Activated CD4-positive, alpha-beta T cell treated with anti-CD3 and anti-CD28 coated beads, Interleukin-2, amount 10 ng/mL, durations not matched to agents 7 days and 5 days (primary cell): ENCODE data around the gene FGD3. TPM values are rescaled to one million over a fixed set of nuclear protein-coding genes. Genes with fewer than 3 reads are reported as not detected.

Experiments used
- CTCF ChIA-PET: fragments of 350-600 bp; sonication (Branson Sonifier 250); formaldehyde crosslinking; loops from one replicate; lab custom pipeline; 2021; ENCODE audit warnings: antibody characterized with exemption; lab: Charles Lee
- POLR2A ChIA-PET: fragments of 350-600 bp; sonication (Branson Sonifier 250); formaldehyde crosslinking; loops from one replicate; lab custom pipeline; 2021; ENCODE audit warnings: antibody characterized with exemption; lab: Charles Lee
- DNase-seq: peaks from one replicate; pipeline ENCODE4 v3.0.0-alpha.2; 2020
- H3K27ac Mint-ChIP-seq: one replicate; pipeline ENCODE4 v1.8.0; 2021; ENCODE audit warnings: mild to moderate bottlenecking, moderate library complexity, mixed read lengths
- H3K27me3 Mint-ChIP-seq: one replicate; pipeline ENCODE4 v1.8.0; 2021; ENCODE audit warnings: mixed read lengths
- H3K36me3 Mint-ChIP-seq: one replicate; pipeline ENCODE4 v1.8.0; 2021; ENCODE audit warnings: low read depth, mixed read lengths
- H3K4me1 Mint-ChIP-seq: one replicate; pipeline ENCODE4 v1.8.0; 2021; ENCODE audit warnings: mixed read lengths
- H3K4me3 Mint-ChIP-seq: one replicate; pipeline ENCODE4 v1.8.0; 2021; ENCODE audit warnings: mild to moderate bottlenecking, moderate library complexity, mixed read lengths
- H3K9me3 Mint-ChIP-seq: one replicate; pipeline ENCODE4 v1.8.0; 2021; ENCODE audit warnings: mixed read lengths
- total RNA-seq, 2 experiments: library from RNA; stranded (reverse); gene quantifications; one replicate each; pipeline ENCODE4 v1.2.3, GENCODE V29; 2021

Gene FGD3
- total RNA-seq, 2 experiments from 2014 or later, result 148 to 156 TPM

DNA sequence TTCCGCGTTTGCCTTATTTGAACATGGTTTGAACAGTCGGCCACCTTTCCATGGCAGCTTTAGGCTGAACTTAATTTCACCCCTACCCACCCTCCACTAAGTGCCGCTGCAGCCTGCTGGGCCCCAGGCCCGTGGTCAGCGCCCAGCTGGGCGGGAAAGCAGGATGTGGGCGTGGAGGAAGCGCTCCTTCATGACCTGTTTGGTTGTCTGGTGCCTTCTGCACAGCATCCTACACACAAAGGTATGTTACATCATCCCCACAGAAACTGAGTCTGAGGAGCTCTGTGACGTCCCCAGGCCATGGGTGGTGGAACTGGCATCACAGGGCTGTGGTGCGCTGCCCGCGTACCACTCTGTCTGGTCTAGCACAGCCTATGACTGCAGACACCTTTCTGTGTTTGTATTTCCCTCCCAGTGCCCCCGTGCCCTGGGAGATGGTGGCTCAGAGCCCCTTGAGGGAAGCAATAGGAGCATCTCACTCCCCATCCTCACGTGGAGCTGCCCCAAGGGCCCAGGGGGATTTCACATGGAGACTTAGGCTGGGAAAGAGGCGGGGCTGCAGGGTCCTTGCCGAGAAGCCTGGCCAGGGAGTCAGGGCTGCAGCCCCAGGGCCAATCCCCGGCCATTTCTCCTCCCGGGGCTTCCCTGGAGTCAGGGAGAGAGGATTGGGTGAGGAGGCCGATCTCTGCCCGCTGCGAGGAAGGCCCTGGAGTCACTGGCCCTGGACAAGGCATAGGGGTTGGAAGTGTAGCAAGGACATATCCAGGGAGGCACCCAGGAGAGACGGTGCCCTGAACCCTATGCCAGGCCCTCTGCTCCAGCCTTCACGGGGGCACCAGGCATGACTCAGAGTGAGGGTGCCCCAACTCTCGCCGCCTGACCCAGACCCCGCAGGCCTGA is 73.7 kb downstream of the FGD3 start:
- Mint-ChIP-seq H3K4me3 (no peak overlapping the region), H3K9me3 (no peaks in the 10 kb centered on the region), H3K36me3 (peaks cover 57% of the 10 kb centered on the region), H3K27ac (peak overlapping the region; percentile 79), H3K27me3 (no peaks in the 10 kb centered on the region), H3K4me1 (peaks cover 62% of the 10 kb centered on the region)
- peak; percentile 43 for DNase-seq
- ChIA-PET CTCF (interaction anchor here (0.9 to 2.0 kb wide), 4 partner anchors 15 to 84 kb away, joined by 3 to 11 read pairs (median 4); no protein-coding TSS in a partner anchor), POLR2A (no interaction called here)

DNA sequence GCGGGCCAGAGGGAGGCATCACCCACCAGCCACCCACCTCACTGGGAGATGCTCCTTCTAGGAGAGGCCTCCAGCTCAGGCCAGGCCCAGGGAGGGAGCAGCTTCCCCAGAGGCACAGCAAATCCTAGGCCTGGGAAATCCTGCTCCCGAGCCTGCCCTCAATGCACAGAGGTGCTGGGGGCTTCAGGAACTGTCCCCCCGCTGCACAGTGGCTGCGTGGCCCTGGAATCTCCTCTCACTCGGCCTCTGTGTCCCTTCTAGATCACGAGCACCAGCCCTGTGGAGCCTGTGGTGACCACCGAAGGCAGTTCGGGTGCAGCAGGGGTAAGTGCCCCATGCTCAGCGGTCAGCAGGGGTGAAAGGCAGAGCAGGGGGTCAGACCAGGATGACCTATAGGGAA is 74.7 kb downstream of the FGD3 start:
- peak overlapping the region; percentile 50 for H3K27ac Mint-ChIP-seq
- peaks cover 71% of the 10 kb centered on the region for H3K4me1 Mint-ChIP-seq
- no peaks in the 10 kb centered on the region for H3K9me3 Mint-ChIP-seq
- no peak for DNase-seq
- H3K36me3 Mint-ChIP-seq, result peaks cover 65% of the 10 kb centered on the region
- no peaks in the 10 kb centered on the region for H3K27me3 Mint-ChIP-seq
- POLR2A ChIA-PET, result no interaction called here
- CTCF ChIA-PET, result interaction anchor here (0.8 kb wide), 1 partner anchor 38 kb away, joined by 3 read pairs; no protein-coding TSS in a partner anchor
- no peak overlapping the region for H3K4me3 Mint-ChIP-seq

DNA sequence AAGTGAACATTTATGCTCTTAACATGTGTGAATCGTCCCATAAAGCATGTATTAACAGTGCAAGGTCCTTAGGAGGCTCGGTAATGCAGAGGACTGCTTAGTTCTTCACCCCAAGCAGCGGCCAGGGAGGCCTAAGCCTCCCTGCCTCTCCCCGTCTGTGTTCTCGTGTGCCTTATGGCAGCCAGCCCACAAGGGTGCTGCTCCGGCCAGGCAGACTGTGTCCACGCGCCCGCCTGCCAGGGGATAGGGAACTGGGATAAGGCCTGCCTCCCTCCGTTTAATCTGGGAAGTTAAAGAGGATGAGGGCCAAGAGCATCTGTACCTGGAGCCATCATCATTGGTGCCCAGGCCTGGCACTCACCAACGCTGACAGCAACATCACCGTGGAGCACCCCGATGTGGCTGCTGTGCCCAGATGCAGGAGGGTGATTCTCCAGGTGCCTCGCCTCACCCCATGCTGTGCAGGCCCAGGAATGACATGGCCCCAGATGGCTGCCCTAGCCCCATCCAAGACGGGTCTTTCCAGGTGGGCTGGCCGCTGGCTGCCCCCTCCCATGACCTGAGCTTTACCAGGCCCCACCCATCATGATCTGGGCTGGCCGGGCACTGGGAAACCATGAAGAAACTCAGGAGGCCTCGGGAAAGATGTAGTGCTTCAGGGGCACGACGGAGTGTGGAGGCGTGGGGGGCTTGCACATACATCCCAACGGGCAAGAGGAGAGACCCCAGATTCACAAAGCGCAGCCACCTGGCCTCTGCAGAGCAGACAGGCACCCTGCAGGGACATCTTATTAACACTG is 75.6 kb downstream of the FGD3 start:
- no peaks in the 10 kb centered on the region for H3K9me3 Mint-ChIP-seq
- DNase-seq, result no peak
- CTCF ChIA-PET, result interaction anchor here (0.7 to 0.8 kb wide), 2 partner anchors 19 to 38 kb away, joined by 3 read pairs; no protein-coding TSS in a partner anchor
- POLR2A ChIA-PET, result no interaction called here
- peaks cover 77% of the 10 kb centered on the region for H3K4me1 Mint-ChIP-seq
- no peaks in the 10 kb centered on the region for H3K27me3 Mint-ChIP-seq
- peak overlapping the region; percentile 73 for H3K27ac Mint-ChIP-seq
- H3K4me3 Mint-ChIP-seq, result no peak overlapping the region
- peaks cover 64% of the 10 kb centered on the region for H3K36me3 Mint-ChIP-seq

DNA sequence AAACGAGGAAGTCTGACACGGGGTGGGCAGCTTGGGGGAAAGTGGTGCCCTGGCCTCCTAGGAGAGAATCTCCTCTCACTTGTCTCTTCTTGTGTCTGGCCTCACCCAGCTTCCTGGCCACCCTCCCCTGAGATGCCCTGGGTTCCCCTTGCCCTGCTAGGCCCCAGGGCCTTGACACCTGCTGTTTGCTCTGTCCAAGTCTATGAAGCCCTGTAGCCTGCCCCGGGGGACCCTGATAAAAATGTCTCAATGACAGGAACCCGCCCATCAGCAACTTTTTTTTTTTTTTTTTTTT is 76.1 kb downstream of the FGD3 start:
- CTCF ChIA-PET, result no interaction called here
- Mint-ChIP-seq H3K4me3 (no peak overlapping the region), H3K9me3 (no peaks in the 10 kb centered on the region), H3K36me3 (peaks cover 64% of the 10 kb centered on the region), H3K4me1 (peaks cover 77% of the 10 kb centered on the region), H3K27ac (peak overlapping the region; percentile 73), H3K27me3 (no peaks in the 10 kb centered on the region)
- POLR2A ChIA-PET, result no interaction called here
- DNase-seq, result no peak

DNA sequence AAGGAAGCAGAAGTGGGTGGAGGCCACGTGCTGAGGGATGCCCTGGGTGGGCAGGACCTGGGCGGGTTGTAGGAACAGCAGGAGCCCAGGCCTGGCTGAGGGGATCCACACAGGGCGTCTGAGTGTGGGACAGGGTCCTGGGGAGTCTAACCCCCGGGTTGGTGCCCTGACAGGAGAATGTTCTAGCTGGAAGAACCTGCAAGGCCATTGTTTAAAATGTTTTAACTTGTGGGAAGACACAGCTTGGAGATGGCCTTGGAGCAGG is 77.3 kb downstream of the FGD3 start:
- H3K36me3 Mint-ChIP-seq, result peaks cover 62% of the 10 kb centered on the region
- peak overlapping the region; percentile 93 for H3K27ac Mint-ChIP-seq
- no peak overlapping the region for H3K4me3 Mint-ChIP-seq
- CTCF ChIA-PET, result interaction anchor here (1.2 to 2.1 kb wide), 3 partner anchors 9 to 22 kb away, joined by 3 to 11 read pairs (median 3); no protein-coding TSS in a partner anchor
- POLR2A ChIA-PET, result no interaction called here
- DNase-seq, result no peak
- H3K9me3 Mint-ChIP-seq, result no peaks in the 10 kb centered on the region
- no peaks in the 10 kb centered on the region for H3K27me3 Mint-ChIP-seq
- peaks cover 78% of the 10 kb centered on the region for H3K4me1 Mint-ChIP-seq

DNA sequence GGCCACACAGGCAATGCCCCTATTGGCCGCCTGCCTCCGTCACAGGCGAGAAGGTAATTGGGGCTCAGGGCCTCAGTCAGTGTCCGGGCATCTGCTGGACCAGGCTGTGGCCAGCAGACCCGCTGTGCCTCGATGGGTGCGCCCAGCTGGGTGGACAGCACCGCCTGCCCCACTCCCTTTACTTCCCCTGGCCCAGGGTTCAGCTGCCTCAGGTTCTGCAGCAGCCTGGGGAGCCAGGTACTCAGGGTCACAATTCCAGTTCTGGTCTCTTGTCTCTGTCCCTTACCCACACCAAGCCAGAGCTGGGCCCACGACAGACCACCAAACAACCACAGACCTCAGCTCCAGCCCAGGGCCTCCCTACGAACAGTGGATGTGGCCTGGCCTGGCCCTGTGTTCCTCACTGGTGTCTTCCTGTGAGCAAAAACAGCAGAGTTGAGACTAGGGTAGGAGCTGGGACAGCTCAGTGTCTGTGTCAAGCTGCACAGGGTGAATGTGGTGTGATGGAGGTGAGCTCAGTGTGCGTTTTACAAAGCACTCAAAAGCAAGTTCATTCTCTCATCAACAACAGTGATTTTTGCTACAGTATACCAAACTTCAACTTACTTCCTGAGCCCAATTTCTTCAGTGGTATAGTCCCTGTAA is 77.8 kb downstream of the FGD3 start:
- CTCF ChIA-PET, result interaction anchor here (0.6 to 2.1 kb wide), 6 partner anchors 10 to 71 kb away, joined by 3 to 11 read pairs (median 4); no protein-coding TSS in a partner anchor
- H3K4me1 Mint-ChIP-seq, result peaks cover 80% of the 10 kb centered on the region
- peaks cover 66% of the 10 kb centered on the region for H3K36me3 Mint-ChIP-seq
- H3K27me3 Mint-ChIP-seq, result no peaks in the 10 kb centered on the region
- H3K9me3 Mint-ChIP-seq, result no peaks in the 10 kb centered on the region
- peak overlapping the region; percentile 93 for H3K27ac Mint-ChIP-seq
- H3K4me3 Mint-ChIP-seq, result no peak overlapping the region
- peak; percentile 40 for DNase-seq
- POLR2A ChIA-PET, result no interaction called here

DNA sequence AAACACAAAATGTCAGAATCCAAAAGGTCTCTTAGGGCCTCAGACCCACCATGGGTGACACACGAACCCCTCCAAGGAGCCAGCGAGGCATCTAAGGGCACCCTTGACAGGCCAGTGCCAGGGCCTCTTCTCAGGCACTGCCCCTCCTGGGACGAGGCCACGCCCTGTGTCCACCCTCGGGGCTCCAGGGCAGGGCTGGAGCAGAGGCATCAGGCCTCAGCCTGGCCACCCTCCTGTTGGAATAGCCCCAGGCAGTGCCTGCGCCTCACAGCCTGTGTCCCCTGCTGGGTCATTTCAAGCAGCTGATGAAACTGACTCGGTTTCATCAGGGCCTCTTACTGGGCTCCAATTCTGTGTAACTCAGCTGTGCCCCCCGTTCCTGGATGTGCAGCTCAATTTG is 78.4 kb downstream of the FGD3 start:
- Mint-ChIP-seq H3K4me1 (peaks cover 78% of the 10 kb centered on the region), H3K27ac (peak overlapping the region; percentile 93), H3K4me3 (no peak overlapping the region), H3K36me3 (peaks cover 71% of the 10 kb centered on the region), H3K27me3 (no peaks in the 10 kb centered on the region), H3K9me3 (no peaks in the 10 kb centered on the region)
- ChIA-PET POLR2A (no interaction called here), CTCF (interaction anchor here (0.6 to 2.1 kb wide), 7 partner anchors 10 to 83 kb away, joined by 3 to 11 read pairs (median 3); no protein-coding TSS in a partner anchor)
- DNase-seq, result no peak

DNA sequence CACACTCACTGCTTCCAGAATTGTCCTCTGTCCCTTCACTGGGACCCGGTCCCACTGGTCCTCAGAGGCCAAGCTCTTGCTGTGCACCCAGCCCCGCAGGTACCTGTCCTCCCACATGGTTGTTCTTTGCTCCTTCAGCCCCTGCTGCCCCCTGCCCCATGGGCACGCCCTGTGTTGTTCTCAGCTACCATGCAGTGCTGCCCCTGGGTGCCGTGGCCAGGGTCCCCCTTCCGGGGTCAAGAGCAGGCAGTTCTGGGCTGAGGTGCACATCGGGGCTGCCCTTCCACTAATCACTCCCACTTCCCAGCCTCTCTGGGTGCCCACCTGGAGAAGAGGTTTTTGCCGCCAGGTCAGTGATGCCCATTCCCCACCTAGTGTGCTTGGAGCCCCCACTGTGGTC is 79.3 kb downstream of the FGD3 start:
- no peak for DNase-seq
- Mint-ChIP-seq H3K9me3 (no peaks in the 10 kb centered on the region), H3K27me3 (no peaks in the 10 kb centered on the region), H3K4me1 (peaks cover 79% of the 10 kb centered on the region), H3K36me3 (peaks cover 73% of the 10 kb centered on the region), H3K27ac (peak overlapping the region; percentile 98), H3K4me3 (no peak overlapping the region)
- POLR2A ChIA-PET, result no interaction called here
- CTCF ChIA-PET, result interaction anchor here (0.8 to 2.1 kb wide), 6 partner anchors 11 to 82 kb away, joined by 3 to 11 read pairs (median 4); no protein-coding TSS in a partner anchor

DNA sequence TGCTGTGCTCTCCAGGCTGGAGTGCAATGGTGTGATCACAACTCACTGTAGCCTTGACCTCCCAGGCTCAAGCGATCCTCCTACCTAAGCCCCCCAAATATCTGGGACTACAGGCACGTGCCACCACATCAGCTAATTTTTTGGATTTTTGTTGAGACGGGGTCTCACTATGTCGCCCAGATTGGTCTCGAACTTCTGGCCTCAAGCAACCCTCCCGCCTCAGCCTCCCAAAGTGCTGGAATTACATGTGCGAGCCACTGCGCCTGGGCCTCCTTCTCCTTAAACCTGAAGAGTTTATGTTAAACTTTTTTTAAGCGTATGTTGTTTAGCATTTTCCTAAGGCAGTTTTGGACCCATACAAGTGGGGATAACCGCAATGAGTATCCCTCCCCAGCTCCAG is 80.4 kb downstream of the FGD3 start:
- CTCF ChIA-PET, result interaction anchor here (0.6 to 2.4 kb wide), 5 partner anchors 9 to 242 kb away, joined by 3 to 6 read pairs (median 4); no protein-coding TSS in a partner anchor
- peak overlapping the region; percentile 71 for H3K4me3 Mint-ChIP-seq
- POLR2A ChIA-PET, result interaction anchor here (0.6 to 0.8 kb wide), 4 partner anchors 10 to 62 kb away, joined by 3 to 6 read pairs (median 3); no protein-coding TSS in a partner anchor

DNA sequence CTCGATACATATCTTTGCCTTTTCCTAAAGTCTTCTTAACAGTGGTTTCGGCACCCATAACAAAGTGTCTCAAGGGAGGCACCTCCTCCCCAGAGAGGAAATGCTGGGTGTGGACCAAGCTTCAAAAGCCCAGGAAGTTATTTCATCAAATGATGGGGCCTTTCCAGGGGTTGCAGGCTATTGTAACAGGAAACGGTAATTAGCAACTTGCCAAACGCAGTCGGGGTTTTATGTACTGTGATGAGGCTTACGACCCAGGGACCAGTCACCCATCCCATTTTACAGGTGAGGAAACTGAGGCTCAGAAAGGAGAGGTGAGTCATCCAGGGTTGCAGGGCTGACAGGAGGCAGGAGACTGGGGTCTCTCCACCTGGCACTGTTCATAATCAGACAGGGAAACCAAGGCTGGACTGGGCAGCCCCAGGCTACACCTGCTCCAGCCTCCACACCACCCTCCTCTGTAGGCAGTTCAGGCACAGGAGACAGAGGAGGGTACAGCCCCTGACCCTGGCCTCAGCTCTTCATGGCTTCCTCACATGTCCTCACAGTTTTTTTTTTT is 81.2 kb downstream of the FGD3 start:
- peak; percentile 86 for DNase-seq
- H3K36me3 Mint-ChIP-seq, result peaks cover 70% of the 10 kb centered on the region
- H3K27ac Mint-ChIP-seq, result peak overlapping the region; percentile 98
- H3K27me3 Mint-ChIP-seq, result no peaks in the 10 kb centered on the region
- H3K4me1 Mint-ChIP-seq, result peaks cover 72% of the 10 kb centered on the region
- no peaks in the 10 kb centered on the region for H3K9me3 Mint-ChIP-seq
- H3K4me3 Mint-ChIP-seq, result peak overlapping the region; percentile 71
- ChIA-PET POLR2A (interaction anchor here (0.6 to 0.8 kb wide), 4 partner anchors 9 to 71 kb away, joined by 3 to 6 read pairs (median 4); no protein-coding TSS in a partner anchor), CTCF (interaction anchor here (0.6 to 2.4 kb wide), 8 partner anchors 9 to 1125 kb away, joined by 3 to 6 read pairs (median 4); no protein-coding TSS in a partner anchor)

More for the DNA sequence above, 80.4 kb downstream of the FGD3 start:
- Mint-ChIP-seq H3K27me3 (no peaks in the 10 kb centered on the region), H3K9me3 (no peaks in the 10 kb centered on the region), H3K27ac (peak overlapping the region; percentile 98), H3K36me3 (peaks cover 74% of the 10 kb centered on the region), H3K4me1 (peaks cover 76% of the 10 kb centered on the region)
- DNase-seq, result no peak

DNA sequence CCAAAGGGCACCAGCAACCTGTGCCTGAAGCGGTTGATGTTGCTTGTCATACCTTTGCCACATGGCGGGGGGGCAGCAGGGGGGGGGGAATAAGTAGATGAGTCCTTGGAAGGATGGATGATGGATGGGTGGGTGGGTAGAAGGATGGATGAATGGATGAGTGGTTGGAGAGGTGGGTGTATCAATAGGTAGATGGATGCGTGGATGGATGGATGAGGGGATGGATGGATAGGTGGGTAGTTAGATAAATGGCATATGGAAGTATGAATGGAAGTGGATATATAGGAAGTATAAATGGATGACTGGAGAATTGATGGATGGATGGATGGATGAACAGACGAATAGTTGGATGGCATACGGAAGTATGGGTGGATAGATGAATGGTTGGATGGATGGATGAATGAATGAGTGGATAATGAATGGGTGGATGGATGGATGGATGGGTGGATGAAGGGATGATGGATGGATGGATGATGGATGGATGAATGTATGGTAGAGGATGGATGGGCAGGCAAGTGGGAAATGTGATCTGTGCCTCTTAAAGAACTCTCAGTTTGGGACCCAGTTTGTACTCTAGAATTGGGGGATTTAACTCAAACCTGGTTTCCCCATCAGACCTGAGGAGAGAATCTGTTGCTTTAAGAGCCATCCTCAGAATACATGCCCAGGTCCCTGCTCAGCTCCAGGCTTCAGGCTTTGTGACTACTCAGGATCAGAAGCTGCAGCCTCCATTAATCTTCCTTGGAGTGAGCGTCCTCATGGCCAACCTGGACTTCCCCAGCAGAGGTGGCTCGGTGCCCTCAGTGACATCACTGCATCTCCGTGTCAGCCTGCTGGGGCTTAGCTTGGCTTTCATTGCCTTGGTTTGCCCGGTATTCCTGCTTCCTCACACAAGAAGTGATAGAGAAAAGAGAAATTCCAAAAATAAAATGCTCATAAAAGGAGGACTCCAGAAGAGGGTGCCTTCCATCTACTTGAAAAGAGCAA is 83.6 kb downstream of the FGD3 start:
- ChIA-PET POLR2A (no interaction called here), CTCF (interaction anchor here (0.6 kb wide), 2 partner anchors 50 to 666 kb away, joined by 3 to 4 read pairs; no protein-coding TSS in a partner anchor)
- no peak overlapping the region for H3K4me3 Mint-ChIP-seq
- peaks cover 73% of the 10 kb centered on the region for H3K36me3 Mint-ChIP-seq
- H3K27ac Mint-ChIP-seq, result peak overlapping the region; percentile 98
- no peaks in the 10 kb centered on the region for H3K27me3 Mint-ChIP-seq
- peaks cover 53% of the 10 kb centered on the region for H3K4me1 Mint-ChIP-seq
- no peak for DNase-seq
- H3K9me3 Mint-ChIP-seq, result no peaks in the 10 kb centered on the region
